Spleen (tissue), 7 donors: Measurements from ENCODE around the gene CSMD2.

ENCODE experiments used
- POLR2A ChIP-seq, 3 donors: fragments of 450-650 bp; IDR thresholded peaks; one replicate each; pipeline ENCODE4 v1.5.1; 2017; ENCODE audit warnings: antibody characterized with exemption in 3 of 3, mild to moderate bottlenecking in 1 of 3
- TF ChIP-seq, protein P1 (sequence below), 11 experiments: fragments of 200-600 bp in 7 of 11; fragments of 450-650 bp in 4 of 11; sonication (generic) in 4 of 11; IDR thresholded peaks in 8 of 11; conservative IDR thresholded peaks in 3 of 11; 1 replicate in 7 of 11; 2 replicates in 4 of 11; pipeline versions ENCODE4 v1.4.0 to v1.8.0; 2016 to 2021; ENCODE audit warnings: antibody characterized with exemption in 11 of 11, inconsistent platforms in 4 of 11, mild to moderate bottlenecking in 1 of 11
- donor health status: DM: no; HTN: no; CAD: no; lungs with moderate emphysema.
- donor health status: DM: no; HTN: no; CAD: no.
- donor health status: DM: no; HTN: no; CAD: no.

DNA sequence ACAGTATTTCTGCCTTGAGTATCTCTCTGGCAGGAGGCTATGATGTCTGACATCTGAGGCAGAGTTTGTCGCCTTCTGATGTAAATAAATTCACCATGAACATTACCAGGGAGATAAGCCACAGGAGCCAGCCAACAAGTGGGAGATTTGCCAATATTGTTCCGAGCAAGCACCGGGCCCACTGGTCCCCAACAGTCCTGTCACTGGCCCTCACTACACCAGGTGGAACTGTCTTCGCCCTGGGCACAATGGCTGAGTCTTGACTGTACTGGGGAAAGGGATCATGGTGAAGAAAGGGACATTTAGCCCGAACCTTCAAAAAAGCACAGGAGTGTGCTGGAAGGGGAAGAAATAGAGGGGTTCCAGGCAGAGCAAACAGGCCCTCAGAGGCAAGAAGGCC is 243.7 kb downstream of the CSMD2 start:
- TF ChIP-seq POLR2A (IDR thresholded peaks at IDR 0.05): no peak
- TF ChIP-seq, protein P1, sequence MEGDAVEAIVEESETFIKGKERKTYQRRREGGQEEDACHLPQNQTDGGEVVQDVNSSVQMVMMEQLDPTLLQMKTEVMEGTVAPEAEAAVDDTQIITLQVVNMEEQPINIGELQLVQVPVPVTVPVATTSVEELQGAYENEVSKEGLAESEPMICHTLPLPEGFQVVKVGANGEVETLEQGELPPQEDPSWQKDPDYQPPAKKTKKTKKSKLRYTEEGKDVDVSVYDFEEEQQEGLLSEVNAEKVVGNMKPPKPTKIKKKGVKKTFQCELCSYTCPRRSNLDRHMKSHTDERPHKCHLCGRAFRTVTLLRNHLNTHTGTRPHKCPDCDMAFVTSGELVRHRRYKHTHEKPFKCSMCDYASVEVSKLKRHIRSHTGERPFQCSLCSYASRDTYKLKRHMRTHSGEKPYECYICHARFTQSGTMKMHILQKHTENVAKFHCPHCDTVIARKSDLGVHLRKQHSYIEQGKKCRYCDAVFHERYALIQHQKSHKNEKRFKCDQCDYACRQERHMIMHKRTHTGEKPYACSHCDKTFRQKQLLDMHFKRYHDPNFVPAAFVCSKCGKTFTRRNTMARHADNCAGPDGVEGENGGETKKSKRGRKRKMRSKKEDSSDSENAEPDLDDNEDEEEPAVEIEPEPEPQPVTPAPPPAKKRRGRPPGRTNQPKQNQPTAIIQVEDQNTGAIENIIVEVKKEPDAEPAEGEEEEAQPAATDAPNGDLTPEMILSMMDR (IDR thresholded peaks at IDR 0.05 in 8 of 11, conservative IDR thresholded peaks at IDR 0.05 in 3 of 11): no peak
